GM19023 (cell line): ENCODE measurements around the gene BLNK.
A peak's percentile ranks its signal among the peaks of the same experiment; 100 is the strongest.
"Not testable (repeated sequence)": the region's sequence is repeated elsewhere in the genome, so short reads cannot be mapped to it uniquely, and the experiment has no call there.

Source experiments
- ATAC-seq: cut with Tn5 transposase; IDR thresholded peaks from one replicate; pipeline ENCODE4 v1.9.1; 2021; ENCODE audit warnings: mild to moderate bottlenecking, moderate library complexity; ENCODE audit not compliant: unreplicated experiment

The BLNK gene

GRCh38 chr10:96271016-96271815 is at the start of gene BLNK:
Gene BLNK (minus strand): TSS chr10:96271569. CDS start chr10:96271398, 171 bp downstream.
- ATAC-seq = peak; percentile 60

DNA sequence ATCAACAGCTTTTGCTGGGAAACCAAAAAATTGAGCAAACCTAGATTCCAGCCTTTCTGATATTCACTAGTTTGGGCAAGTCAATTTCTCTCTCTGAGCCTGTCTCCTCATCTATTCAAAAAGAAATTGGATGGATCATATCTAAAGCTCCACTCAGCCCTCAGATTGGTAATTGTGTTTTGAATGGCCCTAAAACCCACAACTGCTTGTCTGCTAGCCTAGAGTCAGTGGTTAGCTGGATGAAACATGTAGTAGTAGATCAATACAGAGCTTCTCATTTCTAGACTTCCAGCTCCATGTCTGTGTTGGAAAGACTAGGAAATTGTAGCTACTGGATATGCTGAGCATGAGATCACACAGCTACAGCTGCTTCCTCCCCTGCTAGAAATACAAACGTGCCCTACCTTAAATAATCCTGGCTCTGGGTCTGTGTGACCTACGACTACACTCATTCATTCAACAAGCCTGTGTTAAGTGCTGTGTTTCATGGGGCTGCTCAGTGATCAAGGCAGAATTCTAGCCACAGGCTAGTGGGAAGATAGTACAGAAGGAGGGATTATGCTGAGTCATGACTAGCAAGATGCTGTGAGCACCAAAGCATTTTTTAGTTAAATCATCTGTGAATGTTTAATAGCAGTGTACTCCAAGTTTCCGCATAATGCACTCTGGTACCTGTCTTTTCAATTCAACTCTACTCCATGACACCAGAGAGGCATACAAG is 48.5 kb upstream of the BLNK start:
- ATAC-seq = no peak

- no peak for ATAC-seq
Measured at GRCh38 chr10:96317067-96317833, 45.9 kb upstream of the BLNK start.

DNA sequence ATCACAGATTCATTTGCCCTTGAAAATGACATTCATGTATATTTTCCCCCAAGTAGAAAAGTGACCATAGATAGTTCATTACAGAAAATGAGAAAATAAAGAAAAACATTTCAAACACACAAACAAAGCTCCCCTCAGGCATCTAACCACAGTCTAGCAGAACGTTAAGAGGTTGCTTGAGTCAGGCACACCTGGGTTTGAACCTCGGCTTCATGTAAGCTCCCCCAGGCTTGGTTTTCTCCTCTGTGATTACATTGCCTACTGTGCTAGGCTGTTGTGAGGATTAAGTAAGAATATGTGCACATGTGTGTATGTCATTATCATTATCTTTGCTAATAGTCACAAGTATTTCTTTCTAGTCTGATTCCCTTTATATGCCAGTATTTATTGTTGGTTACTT is 42.0 kb upstream of the BLNK start:
- ATAC-seq = no peak

GRCh38 chr10:96311180-96311715 is 39.9 kb upstream of the BLNK start:
- ATAC-seq = no peak

GRCh38 chr10:96310321-96310669 is 38.9 kb upstream of the BLNK start:
- no peak for ATAC-seq

DNA sequence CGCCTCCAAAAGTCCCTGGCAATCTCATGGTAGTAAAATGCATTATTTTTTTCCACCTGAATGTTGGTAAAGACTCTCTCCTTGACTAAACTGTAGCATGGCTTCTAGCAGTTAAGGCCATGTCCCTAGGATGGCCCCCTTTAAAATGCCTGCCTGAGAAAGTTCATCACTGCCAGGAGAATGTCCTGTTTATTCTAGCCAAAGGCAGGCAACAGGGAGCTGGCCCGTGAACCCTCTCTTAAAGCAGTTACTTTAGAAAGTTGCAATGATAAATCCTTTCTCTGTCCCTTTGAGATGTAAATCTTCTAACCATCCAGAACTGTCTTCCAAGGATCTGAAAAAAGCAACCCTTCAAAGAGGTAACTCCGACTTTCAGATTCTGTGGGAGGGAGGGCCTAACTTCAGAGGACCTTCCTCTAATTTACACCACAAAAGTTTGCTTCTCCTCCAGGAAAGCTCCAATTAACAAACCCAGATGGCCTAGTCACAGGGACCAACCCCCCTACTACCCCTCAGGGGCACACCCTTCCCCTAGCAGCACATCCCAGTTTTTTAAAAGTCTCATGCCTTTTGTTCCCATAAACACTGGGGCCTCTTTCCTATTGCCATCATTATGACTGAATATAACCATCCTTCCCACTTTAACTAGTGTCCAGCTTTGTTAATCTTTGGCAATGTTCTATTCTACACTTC is 38.4 kb upstream of the BLNK start:
- ATAC-seq = no peak

DNA sequence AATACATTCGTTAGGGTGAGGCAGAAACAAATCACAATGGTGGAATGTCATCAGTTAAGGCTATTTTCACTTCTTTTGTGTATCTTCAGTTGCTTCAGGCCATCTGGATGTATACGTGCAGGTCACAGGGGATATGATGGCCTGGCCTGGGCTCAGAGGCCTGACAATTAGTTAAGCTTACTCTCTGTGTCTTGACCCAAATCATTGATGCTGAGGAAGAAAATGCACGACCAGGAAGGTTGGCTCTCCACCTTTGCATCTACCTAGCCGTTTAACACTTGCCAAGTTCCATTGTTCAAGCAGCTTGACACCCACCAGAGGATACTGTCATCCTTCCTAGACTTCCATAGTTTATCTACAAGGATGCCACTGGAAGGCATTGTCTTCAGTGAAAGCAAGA is 37.5 kb upstream of the BLNK start:
- not testable (repeated sequence) for ATAC-seq

GRCh38 chr10:96306516-96306915 is 35.1 kb upstream of the BLNK start:
- ATAC-seq = no peak

GRCh38 chr10:96305019-96305418 is 33.6 kb upstream of the BLNK start:
- no peak for ATAC-seq

DNA sequence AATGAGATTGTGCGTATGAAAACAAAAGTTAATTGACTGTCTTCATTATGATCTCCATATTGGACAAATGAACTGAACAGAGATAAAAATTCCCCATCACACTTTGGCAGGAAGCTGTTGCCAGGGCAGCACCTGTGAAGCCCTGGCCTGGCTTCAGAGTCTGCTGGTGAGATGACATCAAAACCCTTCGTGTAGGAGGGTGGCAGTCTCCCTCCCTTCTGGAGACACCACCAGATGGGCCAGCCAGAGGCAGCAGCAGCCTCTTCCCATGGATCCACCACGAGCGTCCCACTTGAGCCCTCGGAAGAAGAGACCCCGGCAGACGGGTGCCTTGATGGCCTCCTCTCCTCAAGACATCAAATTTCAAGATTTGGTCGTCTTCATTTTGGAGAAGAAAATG is 32.9 kb upstream of the BLNK start, which contains the start of gene DNTT:
DNTT (plus strand) TSS at position 205 of the 400 bp plus-strand sequence; CDS start at position 269, 64 bp downstream.
- no peak for ATAC-seq

- no peak for ATAC-seq
Measured at GRCh38 chr10:96301616-96302015, 30.2 kb upstream of the BLNK start.

DNA sequence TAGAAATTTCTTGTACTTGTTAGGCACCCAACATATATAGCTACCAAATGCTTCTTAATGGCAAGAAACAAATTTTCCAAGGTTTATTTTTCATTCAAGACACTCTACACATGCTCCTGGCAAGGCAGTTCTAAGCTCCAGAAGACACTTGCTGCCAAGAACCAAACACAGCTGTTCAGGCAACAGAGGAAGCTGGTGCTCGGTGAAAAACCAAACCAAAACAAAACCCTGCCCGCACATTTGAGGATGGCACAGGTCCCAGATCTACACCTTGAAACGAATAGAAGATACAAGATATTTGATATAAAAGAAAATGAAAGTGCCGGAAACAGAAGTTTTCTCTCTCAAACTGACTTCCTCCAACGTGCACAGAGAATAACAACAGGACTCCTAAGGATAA is 28.0 kb upstream of the BLNK start:
- ATAC-seq = no peak

DNA sequence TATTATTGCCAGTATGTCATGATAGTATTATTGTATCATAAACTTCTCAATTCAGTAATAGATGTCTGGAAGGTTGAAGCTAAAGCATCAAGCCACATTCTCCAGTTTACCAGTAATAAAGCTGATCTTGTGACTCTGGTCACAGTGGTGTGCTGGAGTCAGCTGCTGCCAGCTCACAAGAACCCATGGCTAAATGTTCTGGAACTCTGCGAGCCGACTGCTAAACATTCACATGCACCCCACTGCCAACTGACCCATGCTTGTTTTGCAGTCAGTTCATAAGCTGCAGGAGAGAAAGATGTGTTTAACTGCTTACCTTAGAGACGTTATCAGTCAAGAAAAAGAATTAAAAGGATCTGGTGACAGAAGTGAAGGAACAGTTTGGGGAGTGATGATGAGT is 27.0 kb upstream of the BLNK start:
- no peak for ATAC-seq

DNA sequence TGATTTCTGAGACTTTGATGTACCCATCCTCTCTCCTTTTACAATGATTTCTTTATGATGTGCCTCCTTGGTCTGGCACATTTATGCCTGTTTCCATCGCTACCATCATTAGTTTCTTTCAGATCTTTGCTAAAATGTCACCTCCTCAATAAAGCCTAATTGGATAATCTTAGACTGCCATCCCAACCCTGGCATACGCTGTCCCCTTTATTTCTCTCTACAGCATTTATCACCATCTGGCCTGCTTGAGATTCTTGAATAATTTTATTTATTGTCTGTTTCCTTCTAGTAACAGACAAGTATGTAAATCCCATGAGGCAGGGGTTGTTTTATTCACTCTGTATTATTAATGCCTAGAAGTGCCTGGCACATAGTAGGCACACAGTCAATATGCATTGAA is 26.1 kb upstream of the BLNK start:
- ATAC-seq = no peak

DNA sequence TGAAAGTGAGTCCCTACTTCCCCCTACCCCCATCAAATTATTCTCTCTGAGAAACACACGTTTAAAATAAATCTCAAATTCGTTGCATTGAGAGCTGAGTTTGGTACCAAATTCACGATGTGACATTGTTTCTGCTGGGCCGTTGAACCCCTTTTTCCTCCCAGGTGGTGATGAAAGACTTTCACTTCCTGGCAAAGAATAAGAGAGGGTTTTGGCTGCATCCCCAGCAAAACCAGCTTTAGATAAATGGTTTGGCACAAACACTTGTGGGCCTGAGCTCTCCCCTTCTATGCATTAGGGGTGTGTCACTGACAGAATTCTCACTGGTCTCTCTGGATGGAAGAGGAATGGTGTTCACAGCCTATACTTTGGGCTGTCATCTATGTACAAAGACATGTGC is 24.1 kb upstream of the BLNK start:
- no peak for ATAC-seq

GRCh38 chr10:96292971-96293920 is 21.9 kb upstream of the BLNK start:
- ATAC-seq = peak; percentile 64

DNA sequence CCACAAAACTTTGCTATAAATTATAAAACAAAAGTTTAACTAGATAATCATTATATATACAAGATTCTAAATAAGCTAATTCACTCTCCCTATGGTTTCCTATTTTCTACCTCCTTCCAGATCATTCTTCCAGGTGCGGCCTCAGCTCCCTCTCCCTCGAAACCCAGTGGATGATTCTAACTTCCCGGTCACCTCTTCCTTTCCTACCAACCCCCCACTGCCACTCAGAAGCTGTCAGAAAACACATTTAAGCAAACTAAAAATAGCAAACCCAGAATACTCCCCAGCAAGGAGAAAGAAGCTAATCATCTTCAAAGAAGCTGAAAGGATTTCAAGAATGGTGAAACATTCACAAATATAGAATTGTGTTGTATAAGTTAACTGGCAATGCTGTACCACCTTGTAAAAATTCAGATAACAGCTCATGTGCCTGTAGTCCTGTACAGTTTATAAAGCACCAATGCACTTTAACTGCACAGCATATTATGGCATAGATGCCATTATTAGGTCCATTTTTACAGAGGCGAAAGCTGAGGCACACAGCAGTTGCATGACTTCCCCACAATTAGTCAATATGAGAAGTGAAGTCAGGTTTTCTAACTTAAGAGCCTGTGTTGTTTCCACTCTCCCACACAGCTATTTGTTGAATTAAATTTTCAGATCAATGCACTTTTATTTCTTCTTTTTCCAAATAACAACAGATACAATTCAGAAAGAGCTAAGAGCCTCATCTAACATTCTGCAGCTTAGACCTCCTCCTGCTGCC is 19.2 kb upstream of the BLNK start:
- ATAC-seq = no peak
